Panc1 (cell line): ENCODE data around the gene ZNF366. TPM values are rescaled to one million over a fixed set of nuclear protein-coding genes. Genes with fewer than 3 reads are reported as not detected.

Experiments
- ATAC-seq: fragments of 200-7000 bp; cut with Tn5 transposase; 2 replicates; pipeline ENCODE4 v1.9.1; 2020; ENCODE audit warnings: mild to moderate bottlenecking, moderate library complexity
- BruUV-seq: library from RNA; stranded (reverse); fragments of 400-500 nt; replicated peaks from 2 replicates; lab custom pipeline; 2021; lab: Mats Ljungman, UMichigan
- CTCF ChIA-PET: fragments of 300-600 bp; sonication (Branson Sonifier 250); formaldehyde crosslinking; loops from one replicate; lab custom pipeline; 2022; ENCODE audit warnings: antibody characterized with exemption; lab: Charles Lee
- POLR2A ChIA-PET: fragments of 300-600 bp; sonication (Branson Sonifier 250); formaldehyde crosslinking; loops from one replicate; lab custom pipeline; 2022; ENCODE audit warnings: antibody characterized with exemption; lab: Charles Lee
- DNase-seq: peaks from one replicate; pipeline ENCODE4 v3.0.0-alpha.2; 2010; ENCODE audit warnings: low read depth, low spot score
- H3K27ac ChIP-seq: 2 replicates; pipeline ENCODE4 v1.5.1; 2011; ENCODE audit warnings: mild to moderate bottlenecking, low read length, inconsistent platforms
- H3K27me3 ChIP-seq: fragments of 200-500 bp; sonication (Bioruptor generic); 2 replicates; pipeline ENCODE4 v1.6.0; 2014; ENCODE audit warnings: low read length, inconsistent platforms; ENCODE audit not compliant: control insufficient read depth, insufficient read depth
- H3K36me3 ChIP-seq: fragments of 200-500 bp; sonication (Bioruptor generic); 2 replicates; pipeline ENCODE4 v1.5.1; 2014; ENCODE audit warnings: inconsistent platforms, mild to moderate bottlenecking, low read length, moderate library complexity; ENCODE audit not compliant: control insufficient read depth, insufficient read depth
- H3K4me1 ChIP-seq: 2 replicates; pipeline ENCODE4 v1.5.1; 2011; ENCODE audit warnings: inconsistent platforms, mild to moderate bottlenecking, low read length, moderate library complexity; ENCODE audit not compliant: control insufficient read depth, insufficient read depth
- H3K4me3 ChIP-seq, 2 experiments: 2 replicates each; pipeline ENCODE4 v1.5.1; 2011 to 2012; ENCODE audit warnings: low read depth in 2 of 2, low read length in 2 of 2, mild to moderate bottlenecking in 2 of 2, inconsistent platforms in 1 of 2, moderate library complexity in 1 of 2
- H3K9me3 ChIP-seq: fragments of 200-500 bp; sonication (Bioruptor generic); 2 replicates; pipeline ENCODE4 v1.5.1; 2014; ENCODE audit warnings: low read depth, mild to moderate bottlenecking, inconsistent platforms, low read length, moderate library complexity; ENCODE audit not compliant: control insufficient read depth, insufficient read depth
- CTCF ChIP-seq: fragments of 450-650 bp; IDR thresholded peaks from 2 replicates; pipeline ENCODE4 v1.5.1; 2017; ENCODE audit warnings: mild to moderate bottlenecking
- POLR2AphosphoS5 ChIP-seq: IDR thresholded peaks from 2 replicates; pipeline ENCODE4 v1.6.1; 2012; ENCODE audit warnings: mild to moderate bottlenecking, low read depth, low read length, moderate library complexity
- REST ChIP-seq, 2 experiments: IDR thresholded peaks; 2 replicates each; pipeline ENCODE4 v1.6.1; 2011 to 2012; ENCODE audit warnings: low read depth in 2 of 2, control low read depth in 1 of 2, low read length in 1 of 2, mild to moderate bottlenecking in 1 of 2, moderate library complexity in 1 of 2; ENCODE audit not compliant: insufficient read depth in 1 of 2
- SIN3A ChIP-seq: IDR thresholded peaks from 2 replicates; pipeline ENCODE4 v1.6.1; 2012; ENCODE audit warnings: low read depth, mild to moderate bottlenecking, low read length, moderate library complexity, borderline replicate concordance; ENCODE audit not compliant: insufficient read depth
- TCF7L2 ChIP-seq: IDR thresholded peaks from 2 replicates; pipeline ENCODE4 v1.6.1; 2011; ENCODE audit warnings: mild to moderate bottlenecking, low read depth, low read length, inconsistent platforms
- in situ Hi-C: cut with HindIII; loops from 2 replicates; pipeline ENCODE4 v1.10.0; 2016; ENCODE audit warnings: low sequenced_read_pairs, low pct_unique_long_range_greater_than_20kb
- intact Hi-C: fragments of 100-400 bp; cut with micrococcal nuclease; formaldehyde crosslinking; loops from one replicate; pipeline ENCODE4 v1.10.0; 2022; ENCODE audit not compliant: unreplicated experiment
- total RNA-seq: library from RNA; stranded (reverse); gene quantifications from one replicate; pipeline ENCODE4 v1.2.1, GENCODE V29; 2021; ENCODE audit not compliant: unreplicated experiment

Gene ZNF366
- total RNA-seq, 1 experiment from 2014 or later: not detected

GRCh38 chr5:72506158-72506549, 1.1 kb downstream of the ZNF366 start:
- H3K9me3 ChIP-seq: no peaks in the 10 kb centered on the region
- no peak for DNase-seq
- no peaks in the 10 kb centered on the region for H3K4me1 ChIP-seq
- ATAC-seq: no peak
- TF ChIP-seq REST (IDR thresholded peaks at IDR 0.05; ENCODE audit: insufficient read depth in 1 of 2, low read depth in 2 of 2, low read length in 1 of 2) (no peak), SIN3A (no peak), CTCF (no peak), TCF7L2 (no peak), POLR2AphosphoS5 (no peak)
- ChIA-PET POLR2A (interaction anchor here (0.6 kb wide), 1 partner anchor 999 kb away, joined by 3 read pairs; no protein-coding TSS in a partner anchor), CTCF (no interaction called here)
- intact Hi-C loops (no loop called here), in situ Hi-C loops (no loop called here)
- no TSS peak for BruUV-seq
- H3K27me3 ChIP-seq: no peaks in the 10 kb centered on the region
- H3K27ac ChIP-seq: no peak overlapping the region
- H3K36me3 ChIP-seq: no peaks in the 10 kb centered on the region
- no peak overlapping the region for H3K4me3 ChIP-seq

- in situ Hi-C loops (no loop called here), intact Hi-C loops (no loop called here)
- no peaks in the 10 kb centered on the region for H3K4me1 ChIP-seq
- DNase-seq (no peak), ATAC-seq (no peak)
- no peaks in the 10 kb centered on the region for H3K27me3 ChIP-seq
- no peaks in the 10 kb centered on the region for H3K9me3 ChIP-seq
- ChIA-PET POLR2A (no interaction called here), CTCF (no interaction called here)
- no peak for TF ChIP-seq REST (IDR thresholded peaks at IDR 0.05; ENCODE audit: insufficient read depth in 1 of 2, low read depth in 2 of 2, low read length in 1 of 2)
- no peak for TF ChIP-seq CTCF
- no peak for TF ChIP-seq SIN3A
- TF ChIP-seq TCF7L2: no peak
- TF ChIP-seq POLR2AphosphoS5: no peak
- H3K36me3 ChIP-seq: no peaks in the 10 kb centered on the region
- BruUV-seq: no TSS peak
- H3K27ac ChIP-seq: no peak overlapping the region
- no peak overlapping the region for H3K4me3 ChIP-seq
Observed at GRCh38 chr5:72505539-72506157, 1.6 kb downstream of the ZNF366 start.
